NCI-H524 (cell line): ENCODE results near the gene LRRC75A.
"Not testable (repeated sequence)": the region's sequence is repeated elsewhere in the genome, so short reads cannot be mapped to it uniquely, and the experiment has no call there.

Experiments
- DNase-seq, 2 experiments: peaks; one replicate each; lab custom pipeline; 2025; lab: John Stamatoyannopoulos, UW

Gene LRRC75A

GRCh38 chr17:16432017-16432416 is 60.0 kb downstream of the LRRC75A start:
- DNase-seq = no peak

- DNase-seq = no peak
Measured at GRCh38 chr17:16430650-16431049, 61.3 kb downstream of the LRRC75A start.

GRCh38 chr17:16429083-16429482 is 62.9 kb downstream of the LRRC75A start:
- DNase-seq = no peak

- DNase-seq = peak; percentile 80 to 85
Measured at GRCh38 chr17:16428098-16428882, 63.7 kb downstream of the LRRC75A start.

- DNase-seq = no peak
Measured at GRCh38 chr17:16427020-16427419, 65.0 kb downstream of the LRRC75A start.

- DNase-seq = peak in 1 of 2 experiments; percentile 33
Measured at GRCh38 chr17:16425698-16426659, 66.0 kb downstream of the LRRC75A start.

GRCh38 chr17:16425202-16425601 is 66.8 kb downstream of the LRRC75A start:
- DNase-seq = no peak

- DNase-seq = no peak
Measured at GRCh38 chr17:16423226-16423872, 68.6 kb downstream of the LRRC75A start.

- no peak for DNase-seq
Measured at GRCh38 chr17:16422416-16422815, 69.6 kb downstream of the LRRC75A start.

- no peak for DNase-seq
Measured at GRCh38 chr17:16419929-16420271, 72.1 kb downstream of the LRRC75A start.

- no peak for DNase-seq
Measured at GRCh38 chr17:16419074-16419928, 72.7 kb downstream of the LRRC75A start.

GRCh38 chr17:16418685-16419068 is 73.3 kb downstream of the LRRC75A start:
- no peak for DNase-seq

GRCh38 chr17:16417896-16418684 is 73.9 kb downstream of the LRRC75A start:
- no peak for DNase-seq

- DNase-seq = no peak
Measured at GRCh38 chr17:16417399-16417798, 74.6 kb downstream of the LRRC75A start.

- no peak for DNase-seq
Measured at GRCh38 chr17:16415031-16415924, 76.7 kb downstream of the LRRC75A start, which contains the start of gene TRPV2. TRPV2 (plus strand) TSS chr17:16415571; CDS start chr17:16417669, 2,098 bp downstream.

- peak; percentile 73 to 94 for DNase-seq
Measured at GRCh38 chr17:16407911-16408588, 83.9 kb downstream of the LRRC75A start.

- DNase-seq = peak in 1 of 2 experiments; percentile 63
Measured at GRCh38 chr17:16406742-16407674, 85.0 kb downstream of the LRRC75A start.

- not testable (repeated sequence) for DNase-seq
Measured at GRCh38 chr17:16403847-16404246, 88.1 kb downstream of the LRRC75A start.
